Ovary (tissue), 9 donors: ENCODE measurements around the gene DCX. TPM values are rescaled to one million over a fixed set of nuclear protein-coding genes. Genes with fewer than 3 reads are reported as not detected.

Source experiments
- DNase-seq, 5 donors: peaks; one replicate each; pipeline ENCODE4 v3.0.0-alpha.2; 2019 to 2020
- H3K27ac ChIP-seq, 2 donors: fragments of 200-600 bp; one replicate each; pipeline versions ENCODE4 v1.5.1 to v1.8.0; 2019 to 2022
- H3K27me3 ChIP-seq: fragments of 200-600 bp; one replicate; pipeline ENCODE4 v1.8.0; 2022
- H3K36me3 ChIP-seq: fragments of 200-600 bp; sonication (generic); one replicate; pipeline ENCODE4 v1.5.1; 2019
- H3K4me1 ChIP-seq: one replicate; pipeline ENCODE4 v1.8.1; 2013; ENCODE audit warnings: mild to moderate bottlenecking, moderate library complexity; ENCODE audit not compliant: insufficient read depth
- H3K4me3 ChIP-seq: fragments of 200-600 bp; sonication (generic); one replicate; pipeline ENCODE4 v1.5.1; 2017
- H3K9me3 ChIP-seq, 2 donors: fragments of 200-600 bp in 1 of 2; sonication (generic) in 1 of 2; one replicate each; pipeline versions ENCODE4 v1.5.1 to v1.8.1; 2013 to 2019; ENCODE audit warnings: mild to moderate bottlenecking in 1 of 2, moderate library complexity in 1 of 2
- CTCF ChIP-seq, 3 donors: fragments of 450-650 bp in 2 of 3; fragments of 200-600 bp in 1 of 3; IDR thresholded peaks; one replicate each; pipeline versions ENCODE4 v1.5.1 to v1.8.0; 2016 to 2022; ENCODE audit warnings: antibody characterized with exemption in 3 of 3, mild to moderate bottlenecking in 1 of 3
- EP300 ChIP-seq: sonication (generic); formaldehyde crosslinking; IDR thresholded peaks from one replicate; pipeline ENCODE4 v1.6.1; 2017; ENCODE audit warnings: antibody characterized with exemption
- POLR2A ChIP-seq: fragments of 450-650 bp; IDR thresholded peaks from one replicate; pipeline ENCODE4 v1.6.1; 2017; ENCODE audit warnings: antibody characterized with exemption, mild to moderate bottlenecking, moderate library complexity
- WGBS, 3 donors: extraction: QIAGEN DNeasy Blood & Tissue Kit in 1 of 3; methylation state at CpG; one replicate each; pipeline versions ENCODE4 v1.1.5 to v1.1.7; 2013 to 2017; 5-methylcytosine and 5-hydroxymethylcytosine counted together
- intact Hi-C, 4 donors: fragments of 100-400 bp; cut with DNase I; formaldehyde crosslinking; loops; one replicate each; pipeline versions ENCODE4 v1.11.0 to v1.15.1; 2022 to 2023
- polyA plus RNA-seq, 2 donors: library from polyadenylated mRNA; stranded (reverse); fragments of 200-250 nt in 1 of 2; fragments of 350-450 nt in 1 of 2; fragmentation: Illumina TruSeq in 1 of 2; extraction: RNeasy Lipid Tissue Mini Kit (QIAGEN cat#74804) in 1 of 2; gene quantifications; one replicate each; pipeline ENCODE4 v1.2.3, GENCODE V29; 2013 to 2014
- total RNA-seq, 7 donors: library from RNA; depleted of rRNA in 2 of 7; stranded (reverse); fragments of >200 nt in 2 of 7; fragmentation: NEBNext Ultra II Directional in 3 of 7; extraction: Animal tissue kit (Norgen Biotek cat#: 25700) in 3 of 7; gene quantifications; one replicate each; pipeline versions ENCODE4 v1.1.0 to v1.2.4, GENCODE V29; 2016 to 2023
- donor health status: DM: no; HTN: no; CAD: no; lungs with moderate emphysema.
- donor health status: DM: no; HTN: no; CAD: no.
- donor health status: Bipolar disorder and iron deficiency.
- donor health status: DM: yes; HTN: yes; CAD: no.
- donor health status: DM: no; HTN: no; CAD: no.
- donor health status: DM: yes; HTN: yes; CAD: no.

Gene DCX
- total and polyA plus RNA-seq, 9 donors: 0.02 to 0.22 (median 0.09) TPM; not detected in 3

- no peaks in the 10 kb centered on the region for H3K4me1 ChIP-seq
- no peak overlapping the region for H3K4me3 ChIP-seq
- no peaks in the 10 kb centered on the region for H3K9me3 ChIP-seq
- no peaks in the 10 kb centered on the region for H3K27me3 ChIP-seq
- H3K27ac ChIP-seq: no peak overlapping the region
- intact Hi-C loops: no loop called here
- 36 to 41% (median 38%) methylated on average over 3 of the region's 3 CpGs for WGBS, 3 donors
- no peaks in the 10 kb centered on the region for H3K36me3 ChIP-seq
- TF ChIP-seq CTCF (IDR thresholded peaks at IDR 0.05) (no peak), EP300 (no peak), POLR2A (no peak)
- DNase-seq: no peak
These were observed 51.2 kb downstream of the DCX start for GRCh38 chrX:111360839-111361238.

- 56 to 71% (median 68%) methylated on average over 2 of the region's 2 CpGs for WGBS, 3 donors
- TF ChIP-seq EP300 (no peak), CTCF (IDR thresholded peaks at IDR 0.05) (no peak), POLR2A (no peak)
- Histone ChIP-seq H3K4me3 (no peak overlapping the region), H3K27me3 (no peaks in the 10 kb centered on the region), H3K27ac (no peak overlapping the region), H3K9me3 (no peaks in the 10 kb centered on the region), H3K4me1 (no peaks in the 10 kb centered on the region), H3K36me3 (no peaks in the 10 kb centered on the region)
- DNase-seq: no peak
- intact Hi-C loops: no loop called here
These were observed 56.4 kb downstream of the DCX start for GRCh38 chrX:111355523-111356115.

- no peak for DNase-seq
- TF ChIP-seq EP300 (no peak), POLR2A (no peak)
- intact Hi-C loops: no loop called here
- Histone ChIP-seq H3K27me3 (no peaks in the 10 kb centered on the region), H3K4me1 (no peaks in the 10 kb centered on the region), H3K27ac (no peak overlapping the region), H3K9me3 (no peaks in the 10 kb centered on the region), H3K36me3 (no peaks in the 10 kb centered on the region), H3K4me3 (no peak overlapping the region)
- WGBS, 3 donors: 41 to 57% (median 48%) methylated on average over 1 of the region's 1 CpG
These were observed 57.5 kb downstream of the DCX start for GRCh38 chrX:111354496-111354895.

- 19 to 31% (median 26%) methylated on average over 2 of the region's 2 CpGs for WGBS, 3 donors
- Histone ChIP-seq H3K27ac (no peak overlapping the region), H3K4me1 (no peaks in the 10 kb centered on the region), H3K9me3 (no peaks in the 10 kb centered on the region), H3K4me3 (no peak overlapping the region), H3K36me3 (no peaks in the 10 kb centered on the region), H3K27me3 (no peaks in the 10 kb centered on the region)
- TF ChIP-seq POLR2A: no peak
- TF ChIP-seq EP300: no peak
- no peak for TF ChIP-seq CTCF (IDR thresholded peaks at IDR 0.05)
- DNase-seq: no peak
- intact Hi-C loops: no loop called here
These were observed 58.2 kb downstream of the DCX start for GRCh38 chrX:111353793-111354192.

GRCh38 chrX:111352424-111352823 is 59.6 kb downstream of the DCX start:
- no peaks in the 10 kb centered on the region for H3K36me3 ChIP-seq
- H3K27me3 ChIP-seq: no peaks in the 10 kb centered on the region
- H3K27ac ChIP-seq: no peak overlapping the region
- no peaks in the 10 kb centered on the region for H3K9me3 ChIP-seq
- no peak for DNase-seq
- intact Hi-C loops: no loop called here
- H3K4me3 ChIP-seq: no peak overlapping the region
- WGBS, 3 donors: 57 to 73% (median 69%) methylated on average over 1 of the region's 1 CpG
- no peaks in the 10 kb centered on the region for H3K4me1 ChIP-seq
- TF ChIP-seq POLR2A (no peak), CTCF (IDR thresholded peaks at IDR 0.05) (no peak), EP300 (no peak)
